ENCODE data around the gene MANEA.

GRCh38 chr6:95545686-95546085 lies 31.6 kb upstream of the MANEA start:
- TF ChIP-seq POLR2A (IDR thresholded peaks at IDR 0.05) (no peak), CTCF (IDR thresholded peaks at IDR 0.05) (no peak), EP300 (IDR thresholded peaks at IDR 0.05) (no peak)
